GM10266 (cell line): ENCODE measurements around the gene OSGEP.

Experiments
- DNase-seq: peaks from one replicate; pipeline ENCODE4 v3.0.0; 2012; ENCODE audit errors: extremely low spot score
- CTCF ChIP-seq: IDR thresholded peaks from 2 replicates; pipeline ENCODE4 v1.5.1; 2012; ENCODE audit warnings: mild to moderate bottlenecking, low read depth; ENCODE audit not compliant: control insufficient read depth, insufficient read depth; ENCODE audit errors: missing control alignments

Gene OSGEP

GRCh38 chr14:20409226-20409625 is 45.4 kb downstream of the OSGEP start:
- DNase-seq: no peak
- TF ChIP-seq CTCF: no peak

- no peak for TF ChIP-seq CTCF
- DNase-seq: no peak
These were observed 51.1 kb downstream of the OSGEP start for GRCh38 chr14:20403521-20403920.

- DNase-seq: no peak
- TF ChIP-seq CTCF: no peak
These were observed 53.5 kb downstream of the OSGEP start for GRCh38 chr14:20400965-20401593.

GRCh38 chr14:20400589-20400964 is 54.0 kb downstream of the OSGEP start:
- TF ChIP-seq CTCF: no peak

GRCh38 chr14:20397511-20397910 is 57.1 kb downstream of the OSGEP start:
- no peak for DNase-seq

More at GRCh38 chr14:20400589-20400964, 54.0 kb downstream of the OSGEP start:
- DNase-seq: no peak

More at GRCh38 chr14:20397511-20397910, 57.1 kb downstream of the OSGEP start:
- no peak for TF ChIP-seq CTCF
